Panc1 (cell line): ENCODE results near the gene MARK3. TPM values are rescaled to one million over a fixed set of nuclear protein-coding genes. Genes with fewer than 3 reads are reported as not detected.

Experiments used
- ATAC-seq: fragments of 200-7000 bp; cut with Tn5 transposase; 2 replicates; pipeline ENCODE4 v1.9.1; 2020; ENCODE audit warnings: mild to moderate bottlenecking, moderate library complexity
- BruUV-seq: library from RNA; stranded (reverse); fragments of 400-500 nt; replicated peaks from 2 replicates; lab custom pipeline; 2021; lab: Mats Ljungman, UMichigan
- CTCF ChIA-PET: fragments of 300-600 bp; sonication (Branson Sonifier 250); formaldehyde crosslinking; loops from one replicate; lab custom pipeline; 2022; ENCODE audit warnings: antibody characterized with exemption; lab: Charles Lee
- POLR2A ChIA-PET: fragments of 300-600 bp; sonication (Branson Sonifier 250); formaldehyde crosslinking; loops from one replicate; lab custom pipeline; 2022; ENCODE audit warnings: antibody characterized with exemption; lab: Charles Lee
- DNase-seq: peaks from one replicate; pipeline ENCODE4 v3.0.0-alpha.2; 2010; ENCODE audit warnings: low read depth, low spot score
- H3K27ac ChIP-seq: 2 replicates; pipeline ENCODE4 v1.5.1; 2011; ENCODE audit warnings: mild to moderate bottlenecking, low read length, inconsistent platforms
- H3K27me3 ChIP-seq: fragments of 200-500 bp; sonication (Bioruptor generic); 2 replicates; pipeline ENCODE4 v1.6.0; 2014; ENCODE audit warnings: low read length, inconsistent platforms; ENCODE audit not compliant: control insufficient read depth, insufficient read depth
- H3K36me3 ChIP-seq: fragments of 200-500 bp; sonication (Bioruptor generic); 2 replicates; pipeline ENCODE4 v1.5.1; 2014; ENCODE audit warnings: inconsistent platforms, mild to moderate bottlenecking, low read length, moderate library complexity; ENCODE audit not compliant: control insufficient read depth, insufficient read depth
- H3K4me1 ChIP-seq: 2 replicates; pipeline ENCODE4 v1.5.1; 2011; ENCODE audit warnings: inconsistent platforms, mild to moderate bottlenecking, low read length, moderate library complexity; ENCODE audit not compliant: control insufficient read depth, insufficient read depth
- H3K4me3 ChIP-seq, 2 experiments: 2 replicates each; pipeline ENCODE4 v1.5.1; 2011 to 2012; ENCODE audit warnings: low read depth in 2 of 2, low read length in 2 of 2, mild to moderate bottlenecking in 2 of 2, inconsistent platforms in 1 of 2, moderate library complexity in 1 of 2
- H3K9me3 ChIP-seq: fragments of 200-500 bp; sonication (Bioruptor generic); 2 replicates; pipeline ENCODE4 v1.5.1; 2014; ENCODE audit warnings: low read depth, mild to moderate bottlenecking, inconsistent platforms, low read length, moderate library complexity; ENCODE audit not compliant: control insufficient read depth, insufficient read depth
- CTCF ChIP-seq: fragments of 450-650 bp; IDR thresholded peaks from 2 replicates; pipeline ENCODE4 v1.5.1; 2017; ENCODE audit warnings: mild to moderate bottlenecking
- POLR2AphosphoS5 ChIP-seq: IDR thresholded peaks from 2 replicates; pipeline ENCODE4 v1.6.1; 2012; ENCODE audit warnings: mild to moderate bottlenecking, low read depth, low read length, moderate library complexity
- REST ChIP-seq, 2 experiments: IDR thresholded peaks; 2 replicates each; pipeline ENCODE4 v1.6.1; 2011 to 2012; ENCODE audit warnings: low read depth in 2 of 2, control low read depth in 1 of 2, low read length in 1 of 2, mild to moderate bottlenecking in 1 of 2, moderate library complexity in 1 of 2; ENCODE audit not compliant: insufficient read depth in 1 of 2
- SIN3A ChIP-seq: IDR thresholded peaks from 2 replicates; pipeline ENCODE4 v1.6.1; 2012; ENCODE audit warnings: low read depth, mild to moderate bottlenecking, low read length, moderate library complexity, borderline replicate concordance; ENCODE audit not compliant: insufficient read depth
- TCF7L2 ChIP-seq: IDR thresholded peaks from 2 replicates; pipeline ENCODE4 v1.6.1; 2011; ENCODE audit warnings: mild to moderate bottlenecking, low read depth, low read length, inconsistent platforms
- in situ Hi-C: cut with HindIII; loops from 2 replicates; pipeline ENCODE4 v1.10.0; 2016; ENCODE audit warnings: low sequenced_read_pairs, low pct_unique_long_range_greater_than_20kb
- intact Hi-C: fragments of 100-400 bp; cut with micrococcal nuclease; formaldehyde crosslinking; loops from one replicate; pipeline ENCODE4 v1.10.0; 2022; ENCODE audit not compliant: unreplicated experiment
- total RNA-seq: library from RNA; stranded (reverse); gene quantifications from one replicate; pipeline ENCODE4 v1.2.1, GENCODE V29; 2021; ENCODE audit not compliant: unreplicated experiment

MARK3 gene
- total RNA-seq, 1 experiment from 2014 or later = 56.1 TPM

DNA sequence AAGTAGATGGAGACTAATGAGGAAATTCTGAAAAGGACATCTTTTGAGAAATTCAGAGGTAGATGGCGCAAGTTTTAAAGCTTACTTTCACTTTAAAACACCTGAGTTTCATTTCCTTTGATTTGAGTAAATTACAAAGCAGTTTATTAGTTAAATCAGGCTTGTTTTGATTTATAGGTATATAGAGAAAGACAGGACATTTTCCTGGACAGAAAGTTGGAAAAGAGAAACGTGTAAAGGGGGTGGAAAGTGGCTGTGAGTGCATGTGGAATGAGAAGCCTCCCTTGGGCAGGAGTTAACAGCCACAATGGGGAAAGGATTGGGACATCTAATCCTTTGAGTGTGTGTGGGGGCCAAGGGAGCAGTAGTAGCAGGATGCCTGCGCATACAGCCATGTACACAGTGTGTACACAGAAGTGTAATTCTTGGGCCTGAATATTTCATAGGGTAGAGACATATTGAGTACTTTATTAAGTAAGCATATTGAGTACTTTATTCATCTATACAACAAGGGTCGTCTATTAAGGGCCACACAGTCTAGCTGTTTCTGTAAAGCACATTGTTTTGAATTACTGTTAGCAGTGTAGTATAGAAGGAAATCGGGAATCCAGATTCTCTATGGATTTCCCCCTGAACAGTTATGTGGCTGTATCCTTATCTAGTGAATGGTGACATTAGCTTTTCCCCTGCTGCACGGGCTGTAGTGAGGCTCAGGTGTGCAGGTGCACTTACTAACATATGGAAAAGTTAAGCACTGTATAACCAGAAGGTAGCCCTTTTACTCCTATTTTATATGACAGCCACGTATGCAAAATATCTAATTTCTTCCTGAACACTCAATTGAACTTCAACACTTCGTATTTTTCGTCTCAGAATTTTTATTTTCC is 19.1 kb downstream of the MARK3 start:
- Histone ChIP-seq H3K9me3 (no peaks in the 10 kb centered on the region), H3K27me3 (no peaks in the 10 kb centered on the region), H3K4me3 (no peak overlapping the region), H3K27ac (no peak overlapping the region), H3K36me3 (no peaks in the 10 kb centered on the region), H3K4me1 (peaks cover 12% of the 10 kb centered on the region)
- DNase-seq (no peak), ATAC-seq (no peak)
- in situ Hi-C loops (no loop called here), intact Hi-C loops (no loop called here)
- ChIA-PET POLR2A (no interaction called here), CTCF (interaction anchor here (0.5 to 0.7 kb wide), 3 partner anchors 12 to 249 kb away, joined by 3 to 4 read pairs (median 3); no protein-coding TSS in a partner anchor)
- TF ChIP-seq POLR2AphosphoS5 (no peak), TCF7L2 (no peak), CTCF (no peak)
- BruUV-seq = no TSS peak

DNA sequence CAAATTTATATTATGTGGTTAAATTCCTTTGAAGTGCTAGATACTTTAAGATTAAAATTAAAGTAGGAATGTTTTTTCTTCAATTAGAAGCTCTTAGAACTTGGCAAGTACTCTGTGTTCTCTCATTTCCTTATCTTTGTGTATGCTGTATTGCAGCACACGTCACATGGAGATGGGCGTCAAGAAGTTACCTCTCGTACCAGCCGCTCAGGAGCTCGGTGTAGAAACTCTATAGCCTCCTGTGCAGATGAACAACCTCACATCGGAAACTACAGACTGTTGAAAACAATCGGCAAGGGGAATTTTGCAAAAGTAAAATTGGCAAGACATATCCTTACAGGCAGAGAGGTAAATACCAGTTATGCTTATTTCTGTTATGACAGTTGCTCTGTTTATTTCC is 19.7 kb downstream of the MARK3 start:
- BruUV-seq = no TSS peak
- in situ Hi-C loops (no loop called here), intact Hi-C loops (no loop called here)
- Histone ChIP-seq H3K27ac (no peak overlapping the region), H3K9me3 (no peaks in the 10 kb centered on the region), H3K27me3 (no peaks in the 10 kb centered on the region), H3K4me3 (no peak overlapping the region), H3K36me3 (no peaks in the 10 kb centered on the region), H3K4me1 (peaks cover 12% of the 10 kb centered on the region)
- ATAC-seq = no peak
- ChIA-PET CTCF (no interaction called here), POLR2A (no interaction called here)
- TF ChIP-seq TCF7L2 (no peak), REST (IDR thresholded peaks at IDR 0.05; ENCODE audit: insufficient read depth in 1 of 2, low read depth in 2 of 2, low read length in 1 of 2) (no peak), SIN3A (no peak), CTCF (no peak), POLR2AphosphoS5 (no peak)
- no peak for DNase-seq
